GM20000 (cell line): ENCODE results near the gene DLX3.
A peak's percentile ranks its signal among the peaks of the same experiment; 100 is the strongest.

ENCODE experiments used
- DNase-seq: peaks from one replicate; pipeline ENCODE4 v3.0.0; 2012; ENCODE audit warnings: low spot score
- CTCF ChIP-seq: IDR thresholded peaks from 2 replicates; pipeline ENCODE4 v1.5.1; 2012; ENCODE audit warnings: mild to moderate bottlenecking, control low read depth; ENCODE audit errors: extremely low read depth, missing control alignments

Gene DLX3

GRCh38 chr17:49955157-49955556 is 39.9 kb downstream of the DLX3 start:
- no peak for TF ChIP-seq CTCF
- DNase-seq: no peak

GRCh38 chr17:49952912-49953497 is 42.0 kb downstream of the DLX3 start:
- TF ChIP-seq CTCF: no peak

GRCh38 chr17:49952209-49952911 is 42.7 kb downstream of the DLX3 start:
- TF ChIP-seq CTCF: peak; percentile 96
- peak; percentile 85 for DNase-seq

More at GRCh38 chr17:49952912-49953497, 42.0 kb downstream of the DLX3 start:
- no peak for DNase-seq

GRCh38 chr17:49951362-49952082 is 43.5 kb downstream of the DLX3 start:
- no peak for DNase-seq
- no peak for TF ChIP-seq CTCF

GRCh38 chr17:49949634-49950033 is 45.4 kb downstream of the DLX3 start:
- no peak for TF ChIP-seq CTCF
- DNase-seq: no peak

- TF ChIP-seq CTCF: no peak
- no peak for DNase-seq
Measured at GRCh38 chr17:49946964-49947584, 48.0 kb downstream of the DLX3 start.

GRCh38 chr17:49946208-49946607 is 48.8 kb downstream of the DLX3 start:
- TF ChIP-seq CTCF: no peak
- no peak for DNase-seq
